ENCODE measurements around the gene TECPR1. TPM values are rescaled to one million over a fixed set of nuclear protein-coding genes. Genes with fewer than 3 reads are reported as not detected.

Gene TECPR1
- total RNA-seq, 2 donors from 2014 or later, result 19.7 to 28.3 TPM

GRCh38 chr7:98265841-98266271 is 13.8 kb upstream of the TECPR1 start:
- no peak overlapping the region for H3K27ac ChIP-seq
- ATAC-seq (no peak), DNase-seq (no peak)
- intact Hi-C loops (cut with DNase I), result no loop called here
- no peak for TF ChIP-seq POLR2A (IDR thresholded peaks at IDR 0.05)
- no peak for TF ChIP-seq CTCF (IDR thresholded peaks at IDR 0.05)
- no peaks in the 10 kb centered on the region for H3K4me1 ChIP-seq
- H3K27me3 ChIP-seq, result no peaks in the 10 kb centered on the region
- no peak overlapping the region for H3K4me3 ChIP-seq
- 76 to 83% methylated on average over 5 of the region's 5 CpGs for WGBS, 2 donors
- H3K36me3 ChIP-seq (replicated peaks in 1 of 2; ENCODE audit: insufficient read depth in 1 of 2, low read depth in 2 of 2), result no peaks in the 10 kb centered on the region
- H3K9me3 ChIP-seq, result no peaks in the 10 kb centered on the region

- intact Hi-C loops (cut with DNase I), result no loop called here
- Histone ChIP-seq H3K4me1 (peaks cover 11% of the 10 kb centered on the region), H3K4me3 (no peak overlapping the region), H3K9me3 (no peaks in the 10 kb centered on the region), H3K36me3 (replicated peaks in 1 of 2; ENCODE audit: insufficient read depth in 1 of 2, low read depth in 2 of 2) (peaks cover 0 to 5% of the 10 kb centered on the region in 2 donors), H3K27ac (no peak overlapping the region), H3K27me3 (no peaks in the 10 kb centered on the region)
- ATAC-seq (no peak), DNase-seq (no peak)
- TF ChIP-seq CTCF (IDR thresholded peaks at IDR 0.05), result no peak
- TF ChIP-seq POLR2A (IDR thresholded peaks at IDR 0.05), result no peak
- WGBS, 2 donors, result 79 to 88% methylated on average over 6 of the region's 6 CpGs
Measured at GRCh38 chr7:98257701-98258100, 5.7 kb upstream of the TECPR1 start.

GRCh38 chr7:98256431-98256830 is 4.4 kb upstream of the TECPR1 start:
- no peaks in the 10 kb centered on the region for H3K27me3 ChIP-seq
- no peak overlapping the region for H3K4me3 ChIP-seq
- intact Hi-C loops (cut with DNase I), result no loop called here
- 93 to 98% methylated on average over 7 of the region's 7 CpGs for WGBS, 2 donors
- no peaks in the 10 kb centered on the region for H3K9me3 ChIP-seq
- H3K36me3 ChIP-seq (replicated peaks in 1 of 2; ENCODE audit: insufficient read depth in 1 of 2, low read depth in 2 of 2), result peaks cover 0 to 5% of the 10 kb centered on the region in 2 donors
- no peak for DNase-seq
- ATAC-seq, result no peak
- TF ChIP-seq POLR2A (IDR thresholded peaks at IDR 0.05), result no peak
- H3K27ac ChIP-seq, result no peak overlapping the region
- peaks cover 13% of the 10 kb centered on the region for H3K4me1 ChIP-seq

- no peaks in the 10 kb centered on the region for H3K27me3 ChIP-seq
- DNase-seq, result no peak
- no peak overlapping the region for H3K4me3 ChIP-seq
- no peaks in the 10 kb centered on the region for H3K9me3 ChIP-seq
- ATAC-seq, result no peak
- H3K27ac ChIP-seq, result no peak overlapping the region
- TF ChIP-seq POLR2A (IDR thresholded peaks at IDR 0.05) (no peak), CTCF (IDR thresholded peaks at IDR 0.05) (no peak)
- peaks cover 0 to 5% of the 10 kb centered on the region in 2 donors for H3K36me3 ChIP-seq (replicated peaks in 1 of 2; ENCODE audit: insufficient read depth in 1 of 2, low read depth in 2 of 2)
- peaks cover 26% of the 10 kb centered on the region for H3K4me1 ChIP-seq
- 77 to 78% methylated on average over 11 of the region's 11 CpGs for WGBS, 2 donors
- intact Hi-C loops (cut with DNase I), result no loop called here
Measured at GRCh38 chr7:98254951-98255610, 3.0 kb upstream of the TECPR1 start.

GRCh38 chr7:98254516-98254915 is 2.5 kb upstream of the TECPR1 start:
- Histone ChIP-seq H3K4me1 (peaks cover 31% of the 10 kb centered on the region), H3K9me3 (no peaks in the 10 kb centered on the region), H3K4me3 (no peak overlapping the region), H3K27ac (no peak overlapping the region), H3K27me3 (no peaks in the 10 kb centered on the region), H3K36me3 (replicated peaks in 1 of 2; ENCODE audit: insufficient read depth in 1 of 2, low read depth in 2 of 2) (peaks cover 0 to 5% of the 10 kb centered on the region in 2 donors)
- intact Hi-C loops (cut with DNase I), result no loop called here
- no peak for ATAC-seq
- 79 to 84% methylated on average over 4 of the region's 4 CpGs for WGBS, 2 donors
- no peak for TF ChIP-seq POLR2A (IDR thresholded peaks at IDR 0.05)
- no peak for TF ChIP-seq CTCF (IDR thresholded peaks at IDR 0.05)
- DNase-seq, result no peak
